ENCODE results near the gene EXOC3L4.

DNA sequence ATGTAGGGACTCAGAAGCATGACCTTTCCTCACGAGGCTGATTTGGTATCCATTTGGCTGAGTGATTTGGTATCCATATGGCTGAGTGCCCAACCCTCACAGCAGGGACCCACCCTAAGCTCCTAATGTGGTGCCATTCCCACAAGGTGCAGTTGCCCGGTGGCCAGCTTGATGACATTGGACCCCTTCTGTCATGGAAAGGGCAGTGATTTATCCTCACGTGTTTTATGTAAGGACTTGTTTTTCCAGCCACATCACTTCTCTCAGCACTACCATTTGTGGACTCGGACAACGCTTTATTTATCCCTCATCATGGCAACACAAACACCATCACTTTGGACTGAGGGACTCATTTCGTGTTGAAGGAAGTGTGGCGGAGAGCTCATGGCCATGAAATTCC lies 28.7 kb upstream of the EXOC3L4 start:
- TF ChIP-seq, protein P1, sequence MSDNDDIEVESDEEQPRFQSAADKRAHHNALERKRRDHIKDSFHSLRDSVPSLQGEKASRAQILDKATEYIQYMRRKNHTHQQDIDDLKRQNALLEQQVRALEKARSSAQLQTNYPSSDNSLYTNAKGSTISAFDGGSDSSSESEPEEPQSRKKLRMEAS (IDR thresholded peaks at IDR 0.05): no peak
- TF ChIP-seq CEBPB (IDR thresholded peaks at IDR 0.05): no peak
- TF ChIP-seq, protein P2, sequence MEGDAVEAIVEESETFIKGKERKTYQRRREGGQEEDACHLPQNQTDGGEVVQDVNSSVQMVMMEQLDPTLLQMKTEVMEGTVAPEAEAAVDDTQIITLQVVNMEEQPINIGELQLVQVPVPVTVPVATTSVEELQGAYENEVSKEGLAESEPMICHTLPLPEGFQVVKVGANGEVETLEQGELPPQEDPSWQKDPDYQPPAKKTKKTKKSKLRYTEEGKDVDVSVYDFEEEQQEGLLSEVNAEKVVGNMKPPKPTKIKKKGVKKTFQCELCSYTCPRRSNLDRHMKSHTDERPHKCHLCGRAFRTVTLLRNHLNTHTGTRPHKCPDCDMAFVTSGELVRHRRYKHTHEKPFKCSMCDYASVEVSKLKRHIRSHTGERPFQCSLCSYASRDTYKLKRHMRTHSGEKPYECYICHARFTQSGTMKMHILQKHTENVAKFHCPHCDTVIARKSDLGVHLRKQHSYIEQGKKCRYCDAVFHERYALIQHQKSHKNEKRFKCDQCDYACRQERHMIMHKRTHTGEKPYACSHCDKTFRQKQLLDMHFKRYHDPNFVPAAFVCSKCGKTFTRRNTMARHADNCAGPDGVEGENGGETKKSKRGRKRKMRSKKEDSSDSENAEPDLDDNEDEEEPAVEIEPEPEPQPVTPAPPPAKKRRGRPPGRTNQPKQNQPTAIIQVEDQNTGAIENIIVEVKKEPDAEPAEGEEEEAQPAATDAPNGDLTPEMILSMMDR (IDR thresholded peaks at IDR 0.05): no peak
- TF ChIP-seq ZNF302 (CRISPR knock-in tag; IDR thresholded peaks at IDR 0.05): no peak
- TF ChIP-seq POLR2A (IDR thresholded peaks at IDR 0.05; ENCODE audit: low read length): no peak
- no peak for TF ChIP-seq NR3C1 (IDR thresholded peaks at IDR 0.05)
- TF ChIP-seq, protein P3, sequence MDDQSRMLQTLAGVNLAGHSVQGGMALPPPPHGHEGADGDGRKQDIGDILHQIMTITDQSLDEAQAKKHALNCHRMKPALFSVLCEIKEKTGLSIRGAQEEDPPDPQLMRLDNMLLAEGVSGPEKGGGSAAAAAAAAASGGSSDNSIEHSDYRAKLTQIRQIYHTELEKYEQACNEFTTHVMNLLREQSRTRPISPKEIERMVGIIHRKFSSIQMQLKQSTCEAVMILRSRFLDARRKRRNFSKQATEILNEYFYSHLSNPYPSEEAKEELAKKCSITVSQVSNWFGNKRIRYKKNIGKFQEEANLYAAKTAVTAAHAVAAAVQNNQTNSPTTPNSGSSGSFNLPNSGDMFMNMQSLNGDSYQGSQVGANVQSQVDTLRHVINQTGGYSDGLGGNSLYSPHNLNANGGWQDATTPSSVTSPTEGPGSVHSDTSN (IDR thresholded peaks at IDR 0.05): no peak
- TF ChIP-seq, protein P4, sequence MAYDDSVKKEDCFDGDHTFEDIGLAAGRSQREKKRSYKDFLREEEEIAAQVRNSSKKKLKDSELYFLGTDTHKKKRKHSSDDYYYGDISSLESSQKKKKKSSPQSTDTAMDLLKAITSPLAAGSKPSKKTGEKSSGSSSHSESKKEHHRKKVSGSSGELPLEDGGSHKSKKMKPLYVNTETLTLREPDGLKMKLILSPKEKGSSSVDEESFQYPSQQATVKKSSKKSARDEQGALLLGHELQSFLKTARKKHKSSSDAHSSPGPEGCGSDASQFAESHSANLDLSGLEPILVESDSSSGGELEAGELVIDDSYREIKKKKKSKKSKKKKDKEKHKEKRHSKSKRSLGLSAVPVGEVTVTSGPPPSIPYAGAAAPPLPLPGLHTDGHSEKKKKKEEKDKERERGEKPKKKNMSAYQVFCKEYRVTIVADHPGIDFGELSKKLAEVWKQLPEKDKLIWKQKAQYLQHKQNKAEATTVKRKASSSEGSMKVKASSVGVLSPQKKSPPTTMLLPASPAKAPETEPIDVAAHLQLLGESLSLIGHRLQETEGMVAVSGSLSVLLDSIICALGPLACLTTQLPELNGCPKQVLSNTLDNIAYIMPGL (CRISPR knock-in tag; IDR thresholded peaks at IDR 0.05; ENCODE audit: borderline replicate concordance): no peak
- no peak for TF ChIP-seq RCOR1 (IDR thresholded peaks at IDR 0.05; ENCODE audit: low read depth, low read length)
- TF ChIP-seq, protein P5, sequence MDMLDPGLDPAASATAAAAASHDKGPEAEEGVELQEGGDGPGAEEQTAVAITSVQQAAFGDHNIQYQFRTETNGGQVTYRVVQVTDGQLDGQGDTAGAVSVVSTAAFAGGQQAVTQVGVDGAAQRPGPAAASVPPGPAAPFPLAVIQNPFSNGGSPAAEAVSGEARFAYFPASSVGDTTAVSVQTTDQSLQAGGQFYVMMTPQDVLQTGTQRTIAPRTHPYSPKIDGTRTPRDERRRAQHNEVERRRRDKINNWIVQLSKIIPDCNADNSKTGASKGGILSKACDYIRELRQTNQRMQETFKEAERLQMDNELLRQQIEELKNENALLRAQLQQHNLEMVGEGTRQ (IDR thresholded peaks at IDR 0.05): no peak
- no peak for TF ChIP-seq POLR2AphosphoS2 (conservative IDR thresholded peaks at IDR 0.05; ENCODE audit: low read length)
